ENCODE data around the gene HSF4.

The HSF4 gene

GRCh38 chr16:67166598-67167168 lies 2.1 kb downstream of the HSF4 start:
- H3K27ac ChIP-seq (ENCODE audit: low read depth in 2 of 2, low read length in 2 of 2) = no peak overlapping the region
- H3K9ac ChIP-seq (ENCODE audit: low read depth in 1 of 2, low read length in 2 of 2) = no peak overlapping the region
- H3K4me1 ChIP-seq (ENCODE audit: control insufficient read depth in 2 of 2, insufficient read depth in 2 of 2, low read length in 2 of 2) = peaks cover 44 to 49% of the 10 kb centered on the region in 2 donors

GRCh38 chr16:67167588-67167987 lies 3.0 kb downstream of the HSF4 start:
- H3K36me3 ChIP-seq (ENCODE audit: control insufficient read depth in 2 of 2, insufficient read depth in 2 of 2, low read length in 2 of 2) = no peaks in the 10 kb centered on the region
- H3K27me3 ChIP-seq (ENCODE audit: control insufficient read depth in 2 of 2, insufficient read depth in 2 of 2, low read length in 2 of 2) = peaks cover 5 to 9% of the 10 kb centered on the region in 2 donors
- H3K9me3 ChIP-seq (ENCODE audit: control insufficient read depth in 2 of 2, low read length in 2 of 2) = no peaks in the 10 kb centered on the region
- no peak overlapping the region for H3K4me3 ChIP-seq (ENCODE audit: low read length in 2 of 2)
- H3K27ac ChIP-seq (ENCODE audit: low read depth in 2 of 2, low read length in 2 of 2) = no peak overlapping the region
- peaks cover 44% of the 10 kb centered on the region in 2 donors for H3K4me1 ChIP-seq (ENCODE audit: control insufficient read depth in 2 of 2, insufficient read depth in 2 of 2, low read length in 2 of 2)
- no peak overlapping the region for H3K9ac ChIP-seq (ENCODE audit: low read depth in 1 of 2, low read length in 2 of 2)

More at GRCh38 chr16:67166598-67167168, 2.1 kb downstream of the HSF4 start:
- Histone ChIP-seq H3K36me3 (ENCODE audit: control insufficient read depth in 2 of 2, insufficient read depth in 2 of 2, low read length in 2 of 2) (no peaks in the 10 kb centered on the region), H3K27me3 (ENCODE audit: control insufficient read depth in 2 of 2, insufficient read depth in 2 of 2, low read length in 2 of 2) (peaks cover 8 to 9% of the 10 kb centered on the region in 2 donors), H3K9me3 (ENCODE audit: control insufficient read depth in 2 of 2, low read length in 2 of 2) (no peaks in the 10 kb centered on the region), H3K4me3 (ENCODE audit: low read length in 2 of 2) (no peak overlapping the region)

- H3K36me3 ChIP-seq (ENCODE audit: control insufficient read depth in 2 of 2, insufficient read depth in 2 of 2, low read length in 2 of 2) = no peaks in the 10 kb centered on the region
- H3K27me3 ChIP-seq (ENCODE audit: control insufficient read depth in 2 of 2, insufficient read depth in 2 of 2, low read length in 2 of 2) = peaks cover 5 to 9% of the 10 kb centered on the region in 2 donors
- no peak overlapping the region for H3K4me3 ChIP-seq (ENCODE audit: low read length in 2 of 2)
- no peak overlapping the region for H3K9ac ChIP-seq (ENCODE audit: low read depth in 1 of 2, low read length in 2 of 2)
- H3K4me1 ChIP-seq (ENCODE audit: control insufficient read depth in 2 of 2, insufficient read depth in 2 of 2, low read length in 2 of 2) = peaks cover 40 to 43% of the 10 kb centered on the region in 2 donors
- H3K9me3 ChIP-seq (ENCODE audit: control insufficient read depth in 2 of 2, low read length in 2 of 2) = no peaks in the 10 kb centered on the region
- H3K27ac ChIP-seq (ENCODE audit: low read depth in 2 of 2, low read length in 2 of 2) = peak overlapping the region in 1 of 2 donors; percentile 71
Measured at GRCh38 chr16:67169011-67169451, 4.5 kb downstream of the HSF4 start.

DNA sequence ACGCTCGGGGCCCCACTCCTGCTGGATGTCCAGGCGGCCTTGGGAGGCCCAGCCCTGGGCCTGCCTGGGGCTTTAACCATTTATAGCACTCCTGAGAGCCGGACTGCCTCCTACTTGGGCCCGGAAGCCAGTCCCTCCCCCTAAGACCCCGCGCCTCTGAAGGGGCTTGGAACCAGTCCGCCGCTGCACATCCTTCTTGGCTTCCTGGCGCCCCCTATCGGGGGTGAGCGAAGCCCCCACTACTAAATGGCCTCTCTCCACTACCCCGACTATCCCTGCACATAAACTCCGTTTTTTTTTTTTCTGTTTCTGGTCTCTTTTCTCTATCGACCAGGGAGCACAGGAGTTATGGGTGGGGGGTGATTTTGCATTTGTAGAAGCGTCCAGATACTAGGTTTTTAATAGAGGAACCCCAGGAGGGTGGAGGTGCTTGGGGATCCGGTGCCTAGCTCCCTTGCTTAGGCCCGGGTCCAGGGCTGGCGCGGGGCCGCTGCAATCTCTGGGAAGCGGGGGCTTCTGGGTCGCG lies 5.2 kb downstream of the HSF4 start:
- Histone ChIP-seq H3K4me3 (ENCODE audit: low read length in 2 of 2) (peak overlapping the region; percentile 61 to 67), H3K9ac (ENCODE audit: low read depth in 1 of 2, low read length in 2 of 2) (peak overlapping the region; percentile 68 to 72), H3K9me3 (ENCODE audit: control insufficient read depth in 2 of 2, low read length in 2 of 2) (no peaks in the 10 kb centered on the region), H3K27ac (ENCODE audit: low read depth in 2 of 2, low read length in 2 of 2) (peak overlapping the region; percentile 60 to 71), H3K27me3 (ENCODE audit: control insufficient read depth in 2 of 2, insufficient read depth in 2 of 2, low read length in 2 of 2) (peaks cover 5 to 9% of the 10 kb centered on the region in 2 donors), H3K4me1 (ENCODE audit: control insufficient read depth in 2 of 2, insufficient read depth in 2 of 2, low read length in 2 of 2) (peaks cover 42 to 44% of the 10 kb centered on the region in 2 donors), H3K36me3 (ENCODE audit: control insufficient read depth in 2 of 2, insufficient read depth in 2 of 2, low read length in 2 of 2) (no peaks in the 10 kb centered on the region)

DNA sequence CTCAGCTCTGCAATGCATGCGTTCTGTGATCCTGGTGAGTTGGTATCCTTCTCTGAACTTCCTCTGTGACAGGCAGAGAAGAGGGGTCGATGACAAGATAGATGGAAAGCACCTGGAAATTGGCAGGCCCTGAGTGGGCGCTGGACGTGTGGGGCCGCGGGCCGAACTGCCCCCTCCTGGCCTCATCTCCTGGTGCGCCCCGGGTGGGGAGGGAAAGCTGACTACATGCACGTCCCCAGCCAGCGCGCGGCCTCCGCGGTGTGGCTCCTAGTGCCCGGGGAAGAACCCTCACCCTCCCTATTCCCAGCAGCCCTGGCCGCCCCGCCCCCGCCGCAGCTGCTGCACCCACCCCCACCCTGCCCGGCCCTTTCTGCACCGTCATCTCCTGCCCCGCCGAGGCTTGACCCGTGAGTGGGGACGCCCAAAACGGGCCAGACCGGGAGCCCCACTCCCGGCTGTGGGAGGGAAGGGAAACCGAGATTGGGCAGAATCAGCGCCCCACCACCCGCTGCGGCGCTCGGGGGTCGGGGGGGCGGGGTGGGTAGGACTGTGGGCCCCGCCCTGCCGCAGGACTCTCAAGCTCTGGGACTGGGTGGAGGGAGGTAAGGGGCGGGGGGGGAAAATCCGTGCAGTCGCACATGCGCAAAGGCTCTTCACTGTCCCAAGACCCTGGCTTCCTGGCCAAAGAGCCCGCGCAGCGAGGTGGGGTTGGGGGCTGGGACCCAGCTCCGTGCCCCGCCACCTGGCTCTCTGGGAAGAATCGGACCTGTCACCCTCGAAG lies 5.8 kb downstream of the HSF4 start, which contains the start of gene NOL3:
TSS of gene NOL3 (plus strand) at position 371 of the 781 bp plus-strand sequence.
- Histone ChIP-seq H3K27me3 (ENCODE audit: control insufficient read depth in 2 of 2, insufficient read depth in 2 of 2, low read length in 2 of 2) (peaks cover 4 to 5% of the 10 kb centered on the region in 2 donors), H3K4me1 (ENCODE audit: control insufficient read depth in 2 of 2, insufficient read depth in 2 of 2, low read length in 2 of 2) (peaks cover 37 to 40% of the 10 kb centered on the region in 2 donors), H3K4me3 (ENCODE audit: low read length in 2 of 2) (peak within 1 kb of the TSS; percentile 61 to 67), H3K27ac (ENCODE audit: low read depth in 2 of 2, low read length in 2 of 2) (peak within 1 kb of the TSS; percentile 79), H3K36me3 (ENCODE audit: control insufficient read depth in 2 of 2, insufficient read depth in 2 of 2, low read length in 2 of 2) (no peaks in the 10 kb centered on the region), H3K9me3 (ENCODE audit: control insufficient read depth in 2 of 2, low read length in 2 of 2) (no peaks in the 10 kb centered on the region), H3K9ac (ENCODE audit: low read depth in 1 of 2, low read length in 2 of 2) (peak within 1 kb of the TSS; percentile 68 to 72)

- no peaks in the 10 kb centered on the region for H3K36me3 ChIP-seq (ENCODE audit: control insufficient read depth in 2 of 2, insufficient read depth in 2 of 2, low read length in 2 of 2)
- peak overlapping the region; percentile 56 to 61 for H3K4me3 ChIP-seq (ENCODE audit: low read length in 2 of 2)
- peak overlapping the region; percentile 56 to 72 for H3K9ac ChIP-seq (ENCODE audit: low read depth in 1 of 2, low read length in 2 of 2)
- peak overlapping the region; percentile 79 for H3K27ac ChIP-seq (ENCODE audit: low read depth in 2 of 2, low read length in 2 of 2)
- H3K9me3 ChIP-seq (ENCODE audit: control insufficient read depth in 2 of 2, low read length in 2 of 2) = no peaks in the 10 kb centered on the region
- peaks cover 3% of the 10 kb centered on the region in 2 donors for H3K27me3 ChIP-seq (ENCODE audit: control insufficient read depth in 2 of 2, insufficient read depth in 2 of 2, low read length in 2 of 2)
- H3K4me1 ChIP-seq (ENCODE audit: control insufficient read depth in 2 of 2, insufficient read depth in 2 of 2, low read length in 2 of 2) = peaks cover 34 to 35% of the 10 kb centered on the region in 2 donors
Measured at GRCh38 chr16:67170949-67171649, 6.6 kb downstream of the HSF4 start.

DNA sequence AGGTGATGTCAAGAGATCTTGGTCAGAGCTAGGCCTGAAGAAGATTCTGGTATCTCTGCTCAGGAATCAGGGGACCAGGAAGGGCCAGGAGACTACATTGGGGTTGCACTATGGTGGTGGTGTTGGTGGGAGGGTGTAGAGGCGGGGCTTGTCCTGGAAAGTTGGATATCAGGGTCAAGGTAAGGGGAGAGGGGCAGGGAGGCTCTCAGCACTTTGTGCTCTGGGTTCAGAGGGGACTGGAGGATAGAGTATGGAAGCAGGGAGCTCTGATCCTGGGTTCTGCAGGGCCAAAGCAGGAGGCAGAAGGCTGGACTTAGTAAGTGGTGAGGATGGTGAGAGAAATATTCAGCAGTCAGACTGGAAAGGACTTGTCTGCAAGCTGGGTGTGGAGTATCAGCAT lies 8.8 kb downstream of the HSF4 start:
- H3K4me3 ChIP-seq (ENCODE audit: low read length in 2 of 2) = peak overlapping the region; percentile 60 to 77
- no peaks in the 10 kb centered on the region for H3K9me3 ChIP-seq (ENCODE audit: control insufficient read depth in 2 of 2, low read length in 2 of 2)
- H3K27ac ChIP-seq (ENCODE audit: low read depth in 2 of 2, low read length in 2 of 2) = peak overlapping the region; percentile 95 to 96
- H3K4me1 ChIP-seq (ENCODE audit: control insufficient read depth in 2 of 2, insufficient read depth in 2 of 2, low read length in 2 of 2) = peaks cover 37 to 39% of the 10 kb centered on the region in 2 donors
- no peaks in the 10 kb centered on the region for H3K36me3 ChIP-seq (ENCODE audit: control insufficient read depth in 2 of 2, insufficient read depth in 2 of 2, low read length in 2 of 2)
- H3K9ac ChIP-seq (ENCODE audit: low read depth in 1 of 2, low read length in 2 of 2) = peak overlapping the region; percentile 77 to 83
- H3K27me3 ChIP-seq (ENCODE audit: control insufficient read depth in 2 of 2, insufficient read depth in 2 of 2, low read length in 2 of 2) = no peaks in the 10 kb centered on the region

DNA sequence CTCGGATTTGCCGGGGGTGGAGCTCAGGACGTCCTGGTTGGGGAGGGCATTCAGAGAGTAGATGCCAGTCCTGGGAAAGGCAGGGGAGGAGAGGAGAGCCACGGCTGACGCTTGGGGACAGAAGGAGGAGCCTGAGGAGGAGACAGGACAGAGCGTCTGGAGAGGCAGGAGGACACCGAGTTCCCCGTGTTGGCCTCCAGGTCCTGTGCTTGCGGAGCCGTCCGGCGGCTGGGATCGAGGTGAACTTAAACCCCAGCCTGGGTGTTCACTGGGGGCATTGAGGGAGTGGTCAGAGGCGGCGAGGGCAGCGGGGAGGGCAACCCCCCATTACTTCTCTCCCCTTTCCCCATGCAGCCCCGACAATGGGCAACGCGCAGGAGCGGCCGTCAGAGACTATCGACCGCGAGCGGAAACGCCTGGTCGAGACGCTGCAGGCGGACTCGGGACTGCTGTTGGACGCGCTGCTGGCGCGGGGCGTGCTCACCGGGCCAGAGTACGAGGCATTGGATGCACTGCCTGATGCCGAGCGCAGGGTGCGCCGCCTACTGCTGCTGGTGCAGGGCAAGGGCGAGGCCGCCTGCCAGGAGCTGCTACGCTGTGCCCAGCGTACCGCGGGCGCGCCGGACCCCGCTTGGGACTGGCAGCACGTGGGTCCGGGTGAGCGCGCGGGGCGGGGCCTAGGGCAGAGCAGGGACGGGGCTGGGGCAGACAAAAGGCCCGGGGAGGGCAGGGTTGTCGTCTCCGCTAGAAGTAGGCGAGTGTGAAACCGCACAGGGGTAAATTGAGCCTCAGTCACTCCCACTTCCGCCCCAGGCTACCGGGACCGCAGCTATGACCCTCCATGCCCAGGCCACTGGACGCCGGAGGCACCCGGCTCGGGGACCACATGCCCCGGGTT lies 9.5 kb downstream of the HSF4 start:
- H3K4me1 ChIP-seq (ENCODE audit: control insufficient read depth in 2 of 2, insufficient read depth in 2 of 2, low read length in 2 of 2) = peaks cover 43 to 44% of the 10 kb centered on the region in 2 donors
- peak overlapping the region; percentile 60 to 77 for H3K4me3 ChIP-seq (ENCODE audit: low read length in 2 of 2)
- H3K9ac ChIP-seq (ENCODE audit: low read depth in 1 of 2, low read length in 2 of 2) = peak overlapping the region; percentile 77 to 83

GRCh38 chr16:67174706-67175231 lies 10.2 kb downstream of the HSF4 start:
- Histone ChIP-seq H3K4me1 (ENCODE audit: control insufficient read depth in 2 of 2, insufficient read depth in 2 of 2, low read length in 2 of 2) (peaks cover 37% of the 10 kb centered on the region in 2 donors), H3K9me3 (ENCODE audit: control insufficient read depth in 2 of 2, low read length in 2 of 2) (no peaks in the 10 kb centered on the region), H3K27me3 (ENCODE audit: control insufficient read depth in 2 of 2, insufficient read depth in 2 of 2, low read length in 2 of 2) (no peaks in the 10 kb centered on the region), H3K36me3 (ENCODE audit: control insufficient read depth in 2 of 2, insufficient read depth in 2 of 2, low read length in 2 of 2) (no peaks in the 10 kb centered on the region), H3K27ac (ENCODE audit: low read depth in 2 of 2, low read length in 2 of 2) (peak overlapping the region; percentile 95 to 96), H3K9ac (ENCODE audit: low read depth in 1 of 2, low read length in 2 of 2) (peak overlapping the region; percentile 41 to 77), H3K4me3 (ENCODE audit: low read length in 2 of 2) (peak overlapping the region; percentile 60 to 77)

More for the DNA sequence above, 9.5 kb downstream of the HSF4 start:
- no peaks in the 10 kb centered on the region for H3K27me3 ChIP-seq (ENCODE audit: control insufficient read depth in 2 of 2, insufficient read depth in 2 of 2, low read length in 2 of 2)
- peak overlapping the region; percentile 95 to 96 for H3K27ac ChIP-seq (ENCODE audit: low read depth in 2 of 2, low read length in 2 of 2)
- H3K9me3 ChIP-seq (ENCODE audit: control insufficient read depth in 2 of 2, low read length in 2 of 2) = no peaks in the 10 kb centered on the region
- H3K36me3 ChIP-seq (ENCODE audit: control insufficient read depth in 2 of 2, insufficient read depth in 2 of 2, low read length in 2 of 2) = no peaks in the 10 kb centered on the region
